ENCODE measurements around the gene TDRD6. TPM values are rescaled to one million over a fixed set of nuclear protein-coding genes. Genes with fewer than 3 reads are reported as not detected.

TDRD6 gene, protein sequence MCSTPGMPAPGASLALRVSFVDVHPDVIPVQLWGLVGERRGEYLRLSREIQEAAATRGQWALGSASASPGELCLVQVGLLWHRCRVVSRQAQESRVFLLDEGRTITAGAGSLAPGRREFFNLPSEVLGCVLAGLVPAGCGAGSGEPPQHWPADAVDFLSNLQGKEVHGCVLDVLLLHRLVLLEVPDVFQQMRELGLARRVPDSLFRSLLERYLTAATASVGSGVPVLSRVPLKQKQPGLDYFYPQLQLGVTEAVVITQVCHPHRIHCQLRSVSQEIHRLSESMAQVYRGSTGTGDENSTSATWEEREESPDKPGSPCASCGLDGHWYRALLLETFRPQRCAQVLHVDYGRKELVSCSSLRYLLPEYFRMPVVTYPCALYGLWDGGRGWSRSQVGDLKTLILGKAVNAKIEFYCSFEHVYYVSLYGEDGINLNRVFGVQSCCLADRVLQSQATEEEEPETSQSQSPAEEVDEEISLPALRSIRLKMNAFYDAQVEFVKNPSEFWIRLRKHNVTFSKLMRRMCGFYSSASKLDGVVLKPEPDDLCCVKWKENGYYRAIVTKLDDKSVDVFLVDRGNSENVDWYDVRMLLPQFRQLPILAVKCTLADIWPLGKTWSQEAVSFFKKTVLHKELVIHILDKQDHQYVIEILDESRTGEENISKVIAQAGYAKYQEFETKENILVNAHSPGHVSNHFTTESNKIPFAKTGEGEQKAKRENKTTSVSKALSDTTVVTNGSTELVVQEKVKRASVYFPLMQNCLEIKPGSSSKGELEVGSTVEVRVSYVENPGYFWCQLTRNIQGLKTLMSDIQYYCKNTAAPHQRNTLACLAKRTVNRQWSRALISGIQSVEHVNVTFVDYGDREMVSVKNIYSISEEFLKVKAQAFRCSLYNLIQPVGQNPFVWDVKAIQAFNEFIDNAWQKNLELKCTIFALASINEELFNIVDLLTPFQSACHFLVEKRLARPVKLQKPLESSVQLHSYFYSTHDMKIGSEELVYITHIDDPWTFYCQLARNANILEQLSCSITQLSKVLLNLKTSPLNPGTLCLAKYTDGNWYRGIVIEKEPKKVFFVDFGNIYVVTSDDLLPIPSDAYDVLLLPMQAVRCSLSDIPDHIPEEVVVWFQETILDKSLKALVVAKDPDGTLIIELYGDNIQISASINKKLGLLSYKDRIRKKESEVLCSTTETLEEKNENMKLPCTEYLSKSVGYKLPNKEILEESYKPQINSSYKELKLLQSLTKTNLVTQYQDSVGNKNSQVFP (N-terminal part only)
- total RNA-seq = under 0.01 and 0.06 TPM in 2 replicates

GRCh38 chr6:46687619-46688097 is at the start of gene TDRD6:
Gene TDRD6, plus strand, starts transcription at chr6:46687885. Its CDS starts 244 bp downstream, at chr6:46688129.

DNA sequence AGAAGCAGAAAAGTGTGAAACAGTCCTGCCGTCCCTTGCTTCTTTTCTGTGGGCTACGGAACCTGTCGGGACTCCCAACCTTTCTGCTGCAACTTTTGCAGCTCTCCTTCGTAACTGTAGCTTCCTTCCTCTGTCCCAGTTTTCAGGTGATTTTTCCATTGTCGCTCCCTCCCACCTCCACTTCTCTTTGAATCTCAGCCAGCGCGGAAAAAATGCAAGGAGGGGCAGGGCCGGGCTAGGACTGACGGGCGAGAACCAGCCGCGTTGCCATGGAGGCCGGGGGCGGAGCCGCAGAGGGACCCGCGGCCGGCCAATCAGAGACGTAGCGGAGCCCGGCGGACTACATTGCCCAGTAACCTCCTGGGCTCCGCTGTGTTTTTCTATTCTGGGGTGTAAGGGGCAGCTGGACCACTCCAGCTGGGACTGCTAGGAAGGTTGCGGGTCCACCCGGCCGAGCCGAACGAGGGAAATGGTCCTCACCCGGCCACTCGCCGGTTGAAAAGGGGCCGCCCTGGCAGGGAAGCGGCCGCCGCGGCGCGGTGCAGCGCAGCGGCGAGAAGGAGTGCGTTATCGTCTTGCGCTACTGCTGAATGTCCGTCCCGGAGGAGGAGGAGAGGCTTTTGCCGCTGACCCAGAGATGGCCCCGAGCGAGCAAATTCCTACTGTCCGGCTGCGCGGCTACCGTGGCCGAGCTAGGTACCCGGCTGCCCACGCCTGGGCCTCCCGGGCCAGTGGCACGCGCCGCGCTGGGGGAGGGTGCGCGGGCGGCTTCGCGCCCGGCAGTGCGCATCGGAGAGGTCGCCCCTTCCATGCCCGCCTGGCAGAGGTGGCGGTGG is 34.9 kb upstream of the TDRD6 start, which contains the start of the genes CYP39A1 and SLC25A27:
TSS of gene CYP39A1 (minus strand) at position 216 of the 836 bp plus-strand sequence. CDS start 236 bp downstream, outside the sequence.
TSS of gene SLC25A27 (plus strand) at position 373 of the 836 bp plus-strand sequence. CDS start at position 591, 218 bp downstream.

DNA sequence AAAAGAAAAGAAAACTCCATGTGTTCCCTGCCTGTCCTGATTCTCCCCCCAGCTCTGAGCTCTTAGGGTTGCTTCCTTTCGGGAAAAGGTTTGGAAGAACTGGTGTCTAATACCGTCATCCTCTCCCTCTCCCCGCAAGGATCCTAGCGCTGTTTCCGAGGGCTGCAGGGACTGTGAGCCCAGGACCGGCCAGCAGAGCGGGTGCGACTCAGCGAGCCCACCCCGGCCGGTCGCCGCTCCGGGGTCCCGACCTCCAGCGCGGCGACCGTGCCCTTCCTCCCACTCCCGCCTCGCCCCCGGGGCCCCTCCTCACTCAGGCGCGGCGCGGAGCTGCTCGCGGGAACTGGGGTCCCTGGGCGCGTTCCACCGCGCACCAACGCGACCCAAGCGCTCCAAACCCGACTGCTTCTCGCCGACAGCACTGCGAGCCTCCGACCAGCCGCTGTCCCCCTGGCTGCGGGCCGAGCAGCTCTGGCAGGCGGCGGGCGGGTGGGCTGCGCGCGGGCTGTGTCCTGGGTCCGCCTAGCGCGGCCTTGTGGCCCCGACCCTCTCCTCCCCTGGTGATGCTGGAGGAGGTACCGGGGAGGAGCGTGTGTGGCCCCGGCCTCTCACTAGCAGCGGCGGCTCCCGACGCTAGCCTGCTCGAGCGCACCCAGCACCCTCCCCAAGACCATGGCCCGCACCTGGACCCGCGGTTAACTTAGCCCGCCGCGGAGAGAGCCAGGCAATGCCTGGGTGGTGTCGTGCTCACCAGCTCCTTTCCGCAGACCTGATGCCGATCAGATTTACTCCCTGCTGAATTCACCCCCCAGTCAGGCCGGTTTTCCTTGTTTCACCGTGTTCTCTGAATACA is 47.4 kb downstream of the TDRD6 start, which contains the start of gene PLA2G7:
TSS of gene PLA2G7 (minus strand) at position 509 of the 853 bp plus-strand sequence. CDS start 12,484 bp downstream, outside the sequence.

GRCh38 chr6:46746696-46747095 is 59.0 kb downstream of the TDRD6 start, which contains the start of gene ANKRD66:
Gene ANKRD66, plus strand, starts transcription at chr6:46746933. Its CDS starts 5,016 bp downstream, at chr6:46751949.

Other genes with a start within 250 kb of the TDRD6 start
- 0.63 and 3.2 TPM in 2 replicates for gene RCAN2, start 196.4 kb upstream of the TDRD6 start, total RNA-seq
- gene CYP39A1, start 35.1 kb upstream of the TDRD6 start, total RNA-seq = 0.88 and 0.97 TPM in 2 replicates
- gene SLC25A27, start 34.9 kb upstream of the TDRD6 start, total RNA-seq = 2.1 and 3.3 TPM in 2 replicates
- 0.16 TPM in 1 of 2 replicates, not detected in the other for gene PLA2G7, start 47.5 kb downstream of the TDRD6 start, total RNA-seq
- gene ANKRD66, start 59.0 kb downstream of the TDRD6 start, total RNA-seq = not detected in 2 replicates
- gene MEP1A, start 105.5 kb downstream of the TDRD6 start, total RNA-seq = not detected in 2 replicates
- gene ADGRF5, start 234.1 kb downstream of the TDRD6 start, total RNA-seq = 209 and 276 TPM in 2 replicates